ENCODE results near the gene ACP6.

GRCh38 chr1:147647796-147648633 lies 22.3 kb downstream of the ACP6 start:
- no peak for TF ChIP-seq POLR2AphosphoS5 (IDR thresholded peaks at IDR 0.05; ENCODE audit: borderline replicate concordance, low read depth, low read length)
- TF ChIP-seq EZH2 (IDR thresholded peaks at IDR 0.05): no peak
